GM10248 (cell line): ENCODE data around the gene PLCL2.

Experiments
- CTCF ChIA-PET: fragments of 300-600 bp; sonication (Branson Sonifier 250); formaldehyde crosslinking; extraction: SDS; loops from one replicate; lab custom pipeline; 2021; ENCODE audit warnings: antibody characterized with exemption; lab: Yijun Ruan, JAX
- POLR2A ChIA-PET: fragments of 350-650 bp; sonication (Branson Sonifier 250); formaldehyde crosslinking; extraction: SDS; loops from one replicate; lab custom pipeline; 2020; ENCODE audit warnings: antibody characterized with exemption; lab: Yijun Ruan, JAX
- DNase-seq: peaks from one replicate; pipeline ENCODE4 v3.0.0; 2012; ENCODE audit errors: extremely low spot score
- TF ChIP-seq, protein P1 (sequence below): IDR thresholded peaks from 2 replicates; pipeline ENCODE4 v1.5.1; 2012; ENCODE audit warnings: mild to moderate bottlenecking, low read depth; ENCODE audit errors: extremely low read depth, missing control alignments, control extremely low read depth

The PLCL2 gene

DNA sequence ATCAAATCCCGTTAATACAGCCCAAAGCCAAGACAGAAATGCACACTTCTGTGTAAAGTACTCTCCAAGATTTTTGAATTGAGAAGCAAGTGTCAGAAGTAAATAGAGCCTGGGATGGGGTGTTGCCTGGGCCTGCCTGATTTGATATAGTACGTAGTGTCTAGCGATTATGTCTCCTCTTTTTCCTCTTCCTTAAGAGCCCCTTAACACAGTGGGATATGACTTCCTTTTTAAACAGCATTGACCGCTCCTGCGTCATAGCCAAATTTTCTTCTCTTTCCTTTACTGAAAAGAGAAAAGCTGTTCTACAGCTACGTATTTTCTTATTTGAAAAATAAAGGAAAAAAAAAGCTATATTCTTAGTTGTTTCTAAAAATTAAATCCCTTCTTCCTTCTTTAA lies 97.7 kb downstream of the PLCL2 start:
- POLR2A ChIA-PET, result no interaction called here

DNA sequence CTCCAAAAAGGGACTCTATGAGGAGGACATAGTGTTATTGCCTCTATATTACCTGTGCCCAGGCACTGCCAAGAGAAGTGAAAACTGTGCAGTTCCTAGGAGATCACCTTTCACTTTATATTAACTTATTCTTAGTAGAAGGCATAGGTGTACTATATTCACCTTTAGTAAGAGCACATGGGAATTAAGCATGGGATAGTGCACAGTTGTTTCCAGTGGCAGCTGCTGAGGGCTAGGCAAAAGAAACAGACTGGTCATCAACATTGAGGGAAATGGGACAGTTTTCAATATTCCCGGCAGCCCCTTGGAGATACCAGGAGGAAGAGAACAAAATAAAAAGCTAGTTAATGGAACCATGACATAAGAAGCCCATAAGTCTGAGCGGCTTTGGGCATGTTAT lies 100.9 kb downstream of the PLCL2 start:
- CTCF ChIA-PET, result interaction anchor here (0.9 to 5.0 kb wide), 5 partner anchors 10 to 43 kb away, joined by 3 to 41 read pairs (median 4); no protein-coding TSS in a partner anchor
- POLR2A ChIA-PET, result no interaction called here
- no peak for DNase-seq
- TF ChIP-seq, protein P1, sequence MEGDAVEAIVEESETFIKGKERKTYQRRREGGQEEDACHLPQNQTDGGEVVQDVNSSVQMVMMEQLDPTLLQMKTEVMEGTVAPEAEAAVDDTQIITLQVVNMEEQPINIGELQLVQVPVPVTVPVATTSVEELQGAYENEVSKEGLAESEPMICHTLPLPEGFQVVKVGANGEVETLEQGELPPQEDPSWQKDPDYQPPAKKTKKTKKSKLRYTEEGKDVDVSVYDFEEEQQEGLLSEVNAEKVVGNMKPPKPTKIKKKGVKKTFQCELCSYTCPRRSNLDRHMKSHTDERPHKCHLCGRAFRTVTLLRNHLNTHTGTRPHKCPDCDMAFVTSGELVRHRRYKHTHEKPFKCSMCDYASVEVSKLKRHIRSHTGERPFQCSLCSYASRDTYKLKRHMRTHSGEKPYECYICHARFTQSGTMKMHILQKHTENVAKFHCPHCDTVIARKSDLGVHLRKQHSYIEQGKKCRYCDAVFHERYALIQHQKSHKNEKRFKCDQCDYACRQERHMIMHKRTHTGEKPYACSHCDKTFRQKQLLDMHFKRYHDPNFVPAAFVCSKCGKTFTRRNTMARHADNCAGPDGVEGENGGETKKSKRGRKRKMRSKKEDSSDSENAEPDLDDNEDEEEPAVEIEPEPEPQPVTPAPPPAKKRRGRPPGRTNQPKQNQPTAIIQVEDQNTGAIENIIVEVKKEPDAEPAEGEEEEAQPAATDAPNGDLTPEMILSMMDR, result no peak

More for the DNA sequence above, 97.7 kb downstream of the PLCL2 start:
- DNase-seq, result no peak
- TF ChIP-seq, protein P1, result no peak
- CTCF ChIA-PET, result interaction anchor here (5.0 kb wide), 1 partner anchor 13 kb away, joined by 41 read pairs; no protein-coding TSS in a partner anchor

DNA sequence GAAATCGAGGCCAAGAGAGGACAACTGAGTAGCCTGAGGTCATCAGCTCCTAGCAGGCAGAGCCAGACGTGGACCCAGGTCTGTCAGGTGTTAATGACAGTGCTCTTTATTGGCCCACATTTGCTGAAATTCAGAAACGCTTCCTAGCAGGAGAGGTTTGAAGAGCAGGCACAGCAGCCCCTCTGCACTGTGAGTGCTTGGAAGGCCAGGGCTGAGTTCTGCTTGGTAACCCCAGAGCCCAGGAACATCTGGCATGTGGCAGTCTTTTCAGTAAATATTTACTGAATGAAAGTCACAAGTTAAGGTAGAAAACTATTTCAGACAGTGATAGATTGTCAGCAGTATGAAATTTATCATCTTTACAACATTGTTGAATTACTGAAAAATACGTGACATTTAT lies 102.4 kb downstream of the PLCL2 start:
- ChIA-PET CTCF (interaction anchor here (1.1 to 5.0 kb wide), 3 partner anchors 9 to 19 kb away, joined by 4 to 41 read pairs (median 6); no protein-coding TSS in a partner anchor), POLR2A (no interaction called here)
- TF ChIP-seq, protein P1, result no peak
- no peak for DNase-seq

DNA sequence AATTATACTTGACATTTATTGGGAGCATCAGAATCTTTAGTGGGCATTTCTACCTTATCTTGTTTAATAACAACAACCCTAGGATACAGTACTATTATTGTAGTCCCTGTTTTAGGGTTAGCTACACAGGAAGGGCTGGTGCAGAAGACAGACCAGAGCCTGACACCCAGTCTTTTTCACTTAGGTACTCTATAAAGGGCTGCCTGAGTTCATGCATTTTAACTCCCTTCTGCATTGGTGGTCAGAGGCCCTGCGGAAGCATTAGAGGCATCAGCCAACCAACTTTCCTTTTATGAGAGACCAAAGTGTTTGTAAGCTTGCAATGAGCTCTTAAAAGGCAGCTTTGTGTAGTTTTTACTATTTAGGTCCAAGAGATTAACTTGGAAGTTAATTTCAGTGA lies 105.4 kb downstream of the PLCL2 start:
- ChIA-PET CTCF (interaction anchor here (1.6 kb wide), 1 partner anchor 31 kb away, joined by 4 read pairs; no protein-coding TSS in a partner anchor), POLR2A (no interaction called here)
- TF ChIP-seq, protein P1, result no peak
- no peak for DNase-seq

DNA sequence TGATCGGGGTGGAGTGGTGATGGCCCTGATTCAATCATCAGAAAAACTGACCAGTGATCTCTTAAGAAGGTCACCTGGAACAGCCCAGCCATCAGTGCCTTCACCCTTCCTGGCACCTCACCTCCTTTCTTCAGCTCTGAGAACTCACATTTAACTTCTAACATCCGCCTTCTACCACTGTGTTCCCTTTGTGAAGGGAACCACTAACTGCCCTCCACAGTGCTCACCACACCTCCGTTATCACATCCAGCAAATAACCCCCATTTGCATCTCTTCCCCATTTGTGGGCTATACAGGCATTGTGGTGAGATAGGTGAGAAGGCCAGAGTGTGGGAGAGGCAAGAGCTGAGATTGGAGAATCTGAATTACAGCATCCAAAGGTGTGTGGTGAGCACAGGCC lies 107.4 kb downstream of the PLCL2 start:
- TF ChIP-seq, protein P1, result no peak
- no peak for DNase-seq
- POLR2A ChIA-PET, result no interaction called here
- CTCF ChIA-PET, result no interaction called here

DNA sequence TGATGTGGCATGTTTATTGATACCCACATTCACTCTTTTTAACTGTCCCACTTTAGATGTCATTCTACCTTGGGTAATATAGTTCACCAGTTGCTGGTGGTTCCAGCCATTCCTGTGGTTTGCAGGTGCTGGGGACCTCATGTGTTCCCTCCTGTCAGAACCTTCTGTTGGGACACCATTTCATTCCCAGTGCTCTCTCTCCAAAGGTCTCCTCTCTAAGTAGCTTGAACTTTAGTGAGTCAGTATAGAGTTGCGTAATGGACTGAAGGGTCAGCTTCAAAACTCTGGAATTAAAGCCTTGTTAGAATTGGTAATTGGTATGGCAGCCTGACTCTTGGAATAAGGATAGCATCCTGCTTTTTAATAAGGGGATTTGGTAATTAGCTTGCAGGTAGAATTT lies 108.5 kb downstream of the PLCL2 start:
- DNase-seq, result no peak
- TF ChIP-seq, protein P1, result no peak
- CTCF ChIA-PET, result interaction anchor here (1.0 to 5.9 kb wide), 5 partner anchors 9 to 393 kb away, joined by 3 to 41 read pairs (median 4); no protein-coding TSS in a partner anchor

More for the DNA sequence above, 108.5 kb downstream of the PLCL2 start:
- POLR2A ChIA-PET, result no interaction called here
